ENCODE results near the gene C12orf57.

The C12orf57 gene

GRCh38 chr12:6982532-6982931 lies 38.7 kb downstream of the C12orf57 start:
- TF ChIP-seq CTCF (IDR thresholded peaks at IDR 0.05; ENCODE audit: low read length) (no peak), EZH2 (IDR thresholded peaks at IDR 0.05; ENCODE audit: borderline replicate concordance, low read length) (no peak)
- H3K4me2 ChIP-seq (ENCODE audit: low read length) = no peak overlapping the region
- no peak overlapping the region for H3K4me3 ChIP-seq (ENCODE audit: low read depth, low read length, poor library complexity, severe bottlenecking)
- peaks cover 84% of the 10 kb centered on the region for H3K36me3 ChIP-seq (ENCODE audit: insufficient read depth, low read length)
- no peaks in the 10 kb centered on the region for H4K20me1 ChIP-seq (ENCODE audit: insufficient read depth, low read length)
- no peaks in the 10 kb centered on the region for H3K9me2 ChIP-seq (ENCODE audit: low read depth, low read length)
- no peaks in the 10 kb centered on the region for H3K79me2 ChIP-seq (ENCODE audit: insufficient read depth, low read length)
- no peaks in the 10 kb centered on the region for H3K27me3 ChIP-seq (ENCODE audit: insufficient read depth, low read length)
- no peak overlapping the region for H2AFZ ChIP-seq (ENCODE audit: low read length)
- H3F3A ChIP-seq (ENCODE audit: insufficient read depth, low read length) = no peaks in the 10 kb centered on the region
- H3K27ac ChIP-seq (ENCODE audit: low read depth, low read length, poor library complexity, severe bottlenecking) = no peak overlapping the region
- H3K9me3 ChIP-seq (ENCODE audit: low read length) = no peaks in the 10 kb centered on the region
- H3K9ac ChIP-seq (ENCODE audit: low read length) = no peak overlapping the region
- H3K4me1 ChIP-seq (ENCODE audit: insufficient read depth, low read length, severe bottlenecking) = no peaks in the 10 kb centered on the region

GRCh38 chr12:6987956-6988553 lies 44.2 kb downstream of the C12orf57 start:
- no peak for TF ChIP-seq CTCF (IDR thresholded peaks at IDR 0.05; ENCODE audit: low read length)
- TF ChIP-seq EZH2 (IDR thresholded peaks at IDR 0.05; ENCODE audit: borderline replicate concordance, low read length) = no peak
- Histone ChIP-seq H3K4me3 (ENCODE audit: low read depth, low read length, poor library complexity, severe bottlenecking) (no peak overlapping the region), H3K36me3 (ENCODE audit: insufficient read depth, low read length) (peaks cover 65% of the 10 kb centered on the region)

More at GRCh38 chr12:6987956-6988553, 44.2 kb downstream of the C12orf57 start:
- Histone ChIP-seq H3K79me2 (ENCODE audit: insufficient read depth, low read length) (no peaks in the 10 kb centered on the region), H3K9me2 (ENCODE audit: low read depth, low read length) (no peaks in the 10 kb centered on the region), H3K9me3 (ENCODE audit: low read length) (no peaks in the 10 kb centered on the region), H3K4me2 (ENCODE audit: low read length) (no peak overlapping the region), H3K27me3 (ENCODE audit: insufficient read depth, low read length) (no peaks in the 10 kb centered on the region), H3K4me1 (ENCODE audit: insufficient read depth, low read length, severe bottlenecking) (no peaks in the 10 kb centered on the region), H2AFZ (ENCODE audit: low read length) (no peak overlapping the region), H3K9ac (ENCODE audit: low read length) (no peak overlapping the region), H3K27ac (ENCODE audit: low read depth, low read length, poor library complexity, severe bottlenecking) (no peak overlapping the region), H4K20me1 (ENCODE audit: insufficient read depth, low read length) (no peaks in the 10 kb centered on the region), H3F3A (ENCODE audit: insufficient read depth, low read length) (no peaks in the 10 kb centered on the region)
